ENCODE data around the gene EIF2AK2.

Gene EIF2AK2

DNA sequence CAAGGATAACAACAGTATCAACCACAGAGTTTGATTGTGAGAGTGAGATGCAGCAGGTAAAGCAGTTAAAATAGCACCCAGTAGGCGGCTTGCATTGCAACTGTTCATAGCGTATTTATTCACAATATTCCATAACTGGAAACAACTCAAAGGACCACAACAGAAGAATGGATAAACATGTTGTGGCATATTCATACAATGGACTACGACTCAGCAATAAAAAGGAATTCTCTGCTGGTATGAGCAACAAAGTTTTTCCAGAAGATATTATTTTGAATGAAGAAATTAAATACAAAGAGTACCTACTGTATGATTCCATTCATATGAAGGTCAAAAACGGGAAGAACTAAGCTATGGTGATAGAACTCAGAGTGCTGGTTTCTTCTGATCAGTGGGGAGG, 47.3 kb downstream of the EIF2AK2 start:
- TF ChIP-seq, protein P1, sequence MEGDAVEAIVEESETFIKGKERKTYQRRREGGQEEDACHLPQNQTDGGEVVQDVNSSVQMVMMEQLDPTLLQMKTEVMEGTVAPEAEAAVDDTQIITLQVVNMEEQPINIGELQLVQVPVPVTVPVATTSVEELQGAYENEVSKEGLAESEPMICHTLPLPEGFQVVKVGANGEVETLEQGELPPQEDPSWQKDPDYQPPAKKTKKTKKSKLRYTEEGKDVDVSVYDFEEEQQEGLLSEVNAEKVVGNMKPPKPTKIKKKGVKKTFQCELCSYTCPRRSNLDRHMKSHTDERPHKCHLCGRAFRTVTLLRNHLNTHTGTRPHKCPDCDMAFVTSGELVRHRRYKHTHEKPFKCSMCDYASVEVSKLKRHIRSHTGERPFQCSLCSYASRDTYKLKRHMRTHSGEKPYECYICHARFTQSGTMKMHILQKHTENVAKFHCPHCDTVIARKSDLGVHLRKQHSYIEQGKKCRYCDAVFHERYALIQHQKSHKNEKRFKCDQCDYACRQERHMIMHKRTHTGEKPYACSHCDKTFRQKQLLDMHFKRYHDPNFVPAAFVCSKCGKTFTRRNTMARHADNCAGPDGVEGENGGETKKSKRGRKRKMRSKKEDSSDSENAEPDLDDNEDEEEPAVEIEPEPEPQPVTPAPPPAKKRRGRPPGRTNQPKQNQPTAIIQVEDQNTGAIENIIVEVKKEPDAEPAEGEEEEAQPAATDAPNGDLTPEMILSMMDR (IDR thresholded peaks at IDR 0.05), result no peak

DNA sequence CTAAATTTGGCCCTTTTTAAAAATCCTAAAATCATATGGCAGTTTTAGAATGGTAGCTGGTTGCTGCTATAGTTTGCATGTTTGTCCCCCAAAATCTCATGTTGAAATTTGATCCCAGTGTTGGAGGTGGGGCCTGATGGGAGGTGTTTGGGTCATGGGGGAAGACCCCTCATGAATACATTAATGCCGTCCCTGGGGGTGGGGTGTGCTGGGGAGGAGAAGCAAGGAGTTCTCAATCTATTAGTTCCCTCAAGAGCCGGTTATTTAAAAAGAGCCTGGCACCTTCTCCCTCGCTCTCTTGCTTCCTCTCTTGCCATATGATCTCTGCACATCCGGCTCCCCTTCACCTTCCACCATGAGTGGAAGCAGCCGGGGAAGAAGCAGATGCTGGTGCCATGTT, 51.6 kb downstream of the EIF2AK2 start:
- TF ChIP-seq, protein P1 (IDR thresholded peaks at IDR 0.05), result no peak

DNA sequence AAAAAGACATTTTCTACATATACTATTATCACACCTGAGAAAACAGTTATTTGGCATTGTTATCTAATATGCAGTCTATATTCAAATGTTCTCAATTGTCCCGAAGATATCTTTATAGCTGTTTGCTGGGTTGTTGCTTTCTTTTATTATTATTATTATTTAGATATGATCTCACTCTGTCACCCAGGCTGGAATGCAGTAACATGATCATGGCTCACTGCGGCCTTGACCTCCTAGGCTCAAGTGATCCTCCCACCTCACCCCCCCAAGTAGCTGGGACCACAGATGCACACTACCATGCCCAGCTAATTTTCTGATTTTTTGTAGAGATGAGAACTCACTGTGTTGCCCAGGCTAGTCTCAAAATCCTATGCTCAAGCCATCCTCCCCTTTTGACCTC, 52.6 kb downstream of the EIF2AK2 start:
- TF ChIP-seq, protein P1 (IDR thresholded peaks at IDR 0.05), result no peak

DNA sequence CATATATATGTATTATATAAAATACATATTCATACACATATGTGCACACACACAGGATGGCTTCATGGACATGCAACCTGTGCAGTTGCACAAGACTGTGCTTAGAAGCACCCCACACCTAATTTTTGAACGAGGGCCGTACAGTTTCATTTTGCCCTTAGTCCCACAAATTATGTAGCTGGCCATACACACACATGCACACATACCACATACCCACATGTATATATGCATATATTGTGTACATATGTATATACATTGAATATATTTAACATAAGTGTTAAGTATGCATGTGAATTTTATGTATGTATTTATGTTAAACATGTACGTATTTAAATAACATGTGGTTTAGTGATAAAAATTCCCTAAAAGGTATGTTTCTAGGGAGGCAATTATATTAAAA, 54.2 kb downstream of the EIF2AK2 start:
- TF ChIP-seq, protein P1 (IDR thresholded peaks at IDR 0.05), result no peak

DNA sequence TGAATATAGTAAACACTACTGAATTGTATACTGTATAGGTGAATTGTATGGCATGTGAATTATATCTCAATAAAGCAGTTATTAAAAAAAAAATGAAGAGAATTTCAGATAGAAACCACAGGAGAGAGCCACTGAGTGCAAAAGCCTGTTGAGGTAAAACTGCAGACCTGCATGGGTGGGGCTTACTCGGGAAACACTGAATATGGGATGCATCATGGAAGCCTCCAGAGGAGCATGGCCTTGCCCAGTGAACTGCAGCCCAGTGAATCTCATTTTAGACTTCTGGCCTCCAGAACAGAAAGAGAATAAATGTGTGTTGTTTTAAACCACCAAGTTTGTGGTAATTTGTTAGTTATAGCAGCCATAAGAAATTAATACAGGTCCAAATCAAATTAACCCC, 56.7 kb downstream of the EIF2AK2 start:
- TF ChIP-seq, protein P1 (IDR thresholded peaks at IDR 0.05), result no peak

DNA sequence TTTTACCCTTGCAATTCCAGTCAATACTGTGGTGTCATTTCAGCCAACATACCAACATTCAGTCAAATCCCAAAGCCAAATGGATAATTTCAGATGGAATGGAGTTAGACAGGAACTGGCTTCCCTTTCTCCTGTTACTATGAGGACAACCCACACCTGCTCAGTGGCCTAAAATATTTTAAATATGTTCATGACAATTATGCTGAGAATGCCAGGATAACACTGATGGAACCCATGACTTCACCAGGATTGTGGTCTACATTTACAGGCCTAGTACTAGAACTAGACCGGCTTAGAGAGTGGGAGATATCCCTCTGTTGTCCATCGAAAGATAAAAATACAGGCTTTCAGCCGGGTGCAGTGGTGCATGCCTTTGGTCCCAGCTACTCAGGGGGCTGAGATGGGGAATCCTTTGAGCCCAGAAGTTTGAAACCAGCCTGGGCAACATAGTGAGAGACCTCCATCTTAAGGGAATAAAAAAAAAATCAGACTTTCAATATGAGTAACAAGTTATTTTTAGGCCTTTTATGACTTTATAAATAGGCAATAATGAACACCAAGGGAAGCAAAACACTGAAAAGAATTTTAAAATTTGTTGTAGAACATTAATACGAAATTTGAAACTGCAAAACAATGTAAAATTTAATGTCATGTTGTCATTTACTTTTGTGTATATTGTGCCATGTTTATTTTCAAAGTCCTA, 58.2 kb downstream of the EIF2AK2 start:
- TF ChIP-seq, protein P1 (IDR thresholded peaks at IDR 0.05), result no peak

DNA sequence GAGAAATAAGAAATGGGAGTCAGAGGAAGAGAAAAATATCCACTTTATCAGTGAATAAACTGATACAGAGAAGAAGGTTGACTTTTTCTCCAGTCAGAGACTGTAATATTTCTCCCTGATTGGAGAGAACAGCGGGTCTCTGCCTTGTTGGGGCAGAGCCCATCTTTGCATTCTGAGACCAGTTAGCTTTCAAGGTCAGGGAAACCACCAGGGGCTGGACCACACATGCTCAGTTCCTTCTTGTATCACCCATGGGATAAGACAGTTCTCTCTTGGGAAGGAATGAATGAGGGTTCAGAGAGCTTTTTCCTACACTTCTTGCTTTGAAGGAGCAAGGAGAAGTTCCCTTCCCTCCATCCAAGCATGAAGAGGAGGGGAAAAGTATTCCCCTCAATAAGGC, 60.2 kb downstream of the EIF2AK2 start:
- TF ChIP-seq, protein P1 (IDR thresholded peaks at IDR 0.05), result no peak

DNA sequence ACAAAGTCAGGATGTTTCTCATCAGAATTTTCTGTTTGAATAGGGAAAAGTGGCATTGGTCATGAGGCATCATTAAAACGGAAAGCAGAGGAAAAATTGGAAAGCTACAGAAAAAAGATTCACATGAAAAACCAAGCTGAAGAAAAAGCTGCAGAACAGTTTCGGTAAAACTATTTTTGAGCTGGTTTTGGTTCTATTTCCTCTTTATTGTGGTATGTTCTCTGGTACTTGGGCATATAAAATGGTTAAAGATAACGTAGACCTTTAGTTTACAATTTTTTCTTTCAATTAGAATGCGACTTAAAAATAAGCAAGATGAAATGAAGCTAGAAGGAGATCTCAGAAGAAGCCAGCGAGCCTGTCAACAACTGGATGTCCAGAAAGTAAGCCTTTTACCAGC, 64.9 kb downstream of the EIF2AK2 start:
- TF ChIP-seq, protein P1 (IDR thresholded peaks at IDR 0.05), result no peak

Measured in LNCAP (cell line).